Kidney (tissue), 14 donors: Measurements from ENCODE around the gene SMAD2. TPM values are rescaled to one million over a fixed set of nuclear protein-coding genes. Genes with fewer than 3 reads are reported as not detected.
A peak's percentile ranks its signal among the peaks of the same experiment; 100 is the strongest.

Source experiments
- DNase-seq, 5 donors: peaks; one replicate each; pipeline ENCODE4 v3.0.0-alpha.2; 2013 to 2020
- FAIRE-seq: peaks from 2 replicates; lab custom pipeline; 2012; peaks lifted over from hg19 to GRCh38; lab: Jason Lieb, UNC
- H3K27ac ChIP-seq, 2 donors: one replicate each; pipeline ENCODE4 v1.7.0; 2013; ENCODE audit warnings: low read depth in 2 of 2, low read length in 2 of 2, inconsistent platforms in 1 of 2
- H3K27me3 ChIP-seq: one replicate; pipeline ENCODE4 v1.7.1; 2013; ENCODE audit warnings: low read length, inconsistent platforms; ENCODE audit not compliant: control insufficient read depth, insufficient read depth
- H3K36me3 ChIP-seq, 3 donors: one replicate each; pipeline versions ENCODE4 v1.7.0 to v1.7.1; 2013; ENCODE audit warnings: low read length in 3 of 3, control low read depth in 1 of 3, inconsistent platforms in 1 of 3; ENCODE audit not compliant: insufficient read depth in 3 of 3, control insufficient read depth in 2 of 3
- H3K4me1 ChIP-seq, 3 donors: one replicate each; pipeline versions ENCODE4 v1.7.0 to v1.7.1; 2013; ENCODE audit warnings: low read length in 3 of 3, inconsistent platforms in 1 of 3, low read depth in 1 of 3; ENCODE audit not compliant: control insufficient read depth in 2 of 3, insufficient read depth in 2 of 3
- H3K4me3 ChIP-seq, 3 donors: one replicate each; pipeline versions ENCODE4 v1.7.0 to v1.8.1; 2013; ENCODE audit warnings: low read length in 3 of 3, control low read depth in 1 of 3, inconsistent platforms in 1 of 3
- H3K9ac ChIP-seq, 3 donors: one replicate each; pipeline versions ENCODE4 v1.7.0 to v1.7.1; 2013; ENCODE audit warnings: low read length in 3 of 3, control low read depth in 1 of 3, inconsistent platforms in 1 of 3
- H3K9me3 ChIP-seq, 3 donors: one replicate each; pipeline versions ENCODE4 v1.7.0 to v1.7.1; 2013; ENCODE audit warnings: low read length in 3 of 3, control low read depth in 1 of 3, inconsistent platforms in 1 of 3; ENCODE audit not compliant: control insufficient read depth in 2 of 3, insufficient read depth in 1 of 3
- CTCF ChIP-seq: IDR thresholded peaks from 3 replicates; pipeline ENCODE4 v1.5.1; 2012; ENCODE audit warnings: mild to moderate bottlenecking, moderate library complexity, borderline replicate concordance; ENCODE audit not compliant: insufficient read depth; ENCODE audit errors: extremely low read depth
- intact Hi-C: fragments of 100-400 bp; cut with DNase I; formaldehyde crosslinking; loops from one replicate; pipeline ENCODE4 v1.11.1; 2022
- polyA plus RNA-seq: library from polyadenylated mRNA; stranded (reverse); fragments of 350-450 nt; fragmentation: Illumina TruSeq; extraction: RNeasy Lipid Tissue Mini Kit (QIAGEN cat#74804); gene quantifications from one replicate; pipeline ENCODE4 v1.2.3, GENCODE V29; 2014; ENCODE audit warnings: low read depth, low replicate concordance; ENCODE audit not compliant: insufficient read depth
- total RNA-seq: library from RNA; stranded (reverse); fragmentation: NEBNext Ultra II Directional; extraction: Animal tissue kit (Norgen Biotek cat#: 25700); gene quantifications from one replicate; pipeline ENCODE4 v1.2.1, GENCODE V29; 2021
- donor health status: control.
- donor health status: control.
- donor health status: control.
- donor health status: control.
- donor health status: control.
- donor health status: DM: yes; HTN: yes; CAD: no.
- donor health status: Normal renal cell carcinoma (clear cell type).

The SMAD2 gene
- total and polyA plus RNA-seq, 2 donors from 2014 or later: 29.9 to 147 TPM

DNA sequence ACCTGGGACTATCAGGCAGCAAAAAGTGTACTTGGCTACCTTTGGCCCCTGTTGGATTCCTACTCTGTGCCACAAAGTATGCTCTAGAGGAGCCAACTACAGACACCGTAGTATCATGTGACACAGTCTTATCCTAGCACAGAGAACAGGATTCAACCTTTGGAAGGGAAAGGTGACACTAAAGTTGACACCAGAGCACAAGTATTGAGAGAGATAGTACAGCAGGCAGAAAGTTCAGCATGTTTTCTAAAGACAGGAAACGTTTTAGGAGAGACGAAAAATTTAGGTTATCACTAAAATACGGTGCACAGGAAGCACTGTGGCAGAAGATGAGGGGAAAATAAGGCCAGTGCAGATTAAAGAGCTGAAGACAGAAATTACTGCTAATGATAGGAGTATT lies 18.6 kb downstream of the SMAD2 start:
- H3K27ac ChIP-seq: peak overlapping the region in 1 of 2 donors; percentile 70
- no peaks in the 10 kb centered on the region for H3K36me3 ChIP-seq
- no peak overlapping the region for H3K9ac ChIP-seq
- TF ChIP-seq CTCF: no peak
- intact Hi-C loops: no loop called here
- H3K9me3 ChIP-seq: no peaks in the 10 kb centered on the region
- FAIRE-seq (no peak), DNase-seq (peak in 1 of 5 donors; percentile 23)
- peaks cover 0 to 17% (median 9%) of the 10 kb centered on the region in 3 donors for H3K4me1 ChIP-seq
- H3K27me3 ChIP-seq: no peaks in the 10 kb centered on the region
- H3K4me3 ChIP-seq: peak overlapping the region in 1 of 3 donors; percentile 16

GRCh38 chr18:47909484-47909883 lies 21.0 kb downstream of the SMAD2 start:
- no peak for FAIRE-seq
- Histone ChIP-seq H3K36me3 (no peaks in the 10 kb centered on the region), H3K4me3 (no peak overlapping the region), H3K27ac (no peak overlapping the region), H3K4me1 (peaks cover 0 to 17% (median 9%) of the 10 kb centered on the region in 3 donors), H3K9ac (no peak overlapping the region), H3K27me3 (no peaks in the 10 kb centered on the region), H3K9me3 (peaks cover 0 to 7% (median 2%) of the 10 kb centered on the region in 3 donors)
- intact Hi-C loops: no loop called here
- DNase-seq: no peak
- no peak for TF ChIP-seq CTCF

GRCh38 chr18:47908592-47908991 lies 21.9 kb downstream of the SMAD2 start:
- H3K9me3 ChIP-seq: peaks cover 0 to 12% (median 2%) of the 10 kb centered on the region in 3 donors
- no peak overlapping the region for H3K4me3 ChIP-seq
- H3K36me3 ChIP-seq: no peaks in the 10 kb centered on the region
- H3K27ac ChIP-seq: no peak overlapping the region
- peaks cover 0 to 17% (median 9%) of the 10 kb centered on the region in 3 donors for H3K4me1 ChIP-seq
- peak in 1 of 5 donors; percentile 26 for DNase-seq
- TF ChIP-seq CTCF: no peak
- H3K9ac ChIP-seq: no peak overlapping the region
- no peaks in the 10 kb centered on the region for H3K27me3 ChIP-seq
- intact Hi-C loops: no loop called here
- FAIRE-seq: no peak

DNA sequence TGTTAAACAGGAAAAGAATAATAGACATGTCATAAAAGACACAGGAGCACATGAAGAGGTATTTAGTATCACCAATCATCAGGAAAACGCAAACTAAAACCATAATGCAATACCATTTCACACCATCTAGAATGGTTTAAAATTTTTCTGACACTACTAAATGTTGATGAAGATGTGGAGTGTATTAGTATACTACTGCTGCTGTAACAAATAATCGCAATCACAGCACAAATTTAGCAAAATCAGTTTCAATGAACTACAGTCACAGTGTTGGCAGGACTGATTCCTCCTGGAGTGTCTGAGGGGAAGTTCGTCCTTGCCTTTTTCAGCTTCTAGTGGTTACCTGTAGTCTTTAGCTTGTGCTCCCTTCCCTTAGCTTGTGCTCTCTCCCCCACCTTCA lies 24.1 kb downstream of the SMAD2 start:
- Histone ChIP-seq H3K4me3 (no peak overlapping the region), H3K9me3 (peaks cover 0 to 12% (median 2%) of the 10 kb centered on the region in 3 donors), H3K27me3 (no peaks in the 10 kb centered on the region), H3K36me3 (no peaks in the 10 kb centered on the region), H3K27ac (no peak overlapping the region), H3K9ac (no peak overlapping the region), H3K4me1 (peaks cover 0 to 6% (median 3%) of the 10 kb centered on the region in 3 donors)
- FAIRE-seq: no peak
- no peak for DNase-seq
- intact Hi-C loops: no loop called here
- no peak for TF ChIP-seq CTCF
